SK-N-SH (cell line): Measurements from ENCODE around the gene ZNF18. TPM values are rescaled to one million over a fixed set of nuclear protein-coding genes. Genes with fewer than 3 reads are reported as not detected.

Source experiments
- CTCF ChIA-PET: fragments of 300-600, 350-600 bp; formaldehyde crosslinking; extraction: SDS; loops from one replicate; lab custom pipeline; 2021; lab: Yijun Ruan, JAX
- POLR2A ChIA-PET: fragments of 350-600 bp; sonication (Branson Sonifier 250); formaldehyde crosslinking; extraction: SDS; loops from one replicate; lab custom pipeline; 2020; ENCODE audit warnings: antibody characterized with exemption, inconsistent platforms; lab: Yijun Ruan, JAX
- DNase-seq: peaks from one replicate; pipeline ENCODE4 v3.0.0; 2012
- H2AFZ ChIP-seq: fragments of 200-600 bp; sonication (generic); 2 replicates; pipeline ENCODE4 v1.8.1; 2016; ENCODE audit warnings: antibody characterized with exemption, mild to moderate bottlenecking, low read depth
- H3F3A ChIP-seq: fragments of 200-600 bp; sonication (generic); replicated peaks from 2 replicates; pipeline ENCODE3; 2016; ENCODE audit warnings: antibody characterized with exemption, mild to moderate bottlenecking; ENCODE audit not compliant: insufficient read depth
- H3K27ac ChIP-seq, 2 experiments: fragments of 200-500 bp in 1 of 2; fragments of 200-600 bp in 1 of 2; sonication (Bioruptor generic) in 1 of 2; sonication (generic), shearing (Covaris generic) in 1 of 2; 2 replicates each; pipeline versions ENCODE4 v1.5.1 to v1.6.1; 2014 to 2016; ENCODE audit warnings: low read depth in 2 of 2, inconsistent platforms in 1 of 2, low read length in 1 of 2, mild to moderate bottlenecking in 1 of 2, mixed read lengths in 1 of 2
- H3K27me3 ChIP-seq: fragments of 200-600 bp; sonication (generic), shearing (Covaris generic); 2 replicates; pipeline ENCODE4 v1.6.1; 2016; ENCODE audit warnings: mixed run types; ENCODE audit not compliant: insufficient read depth
- H3K36me3 ChIP-seq, 2 experiments: fragments of 200-500 bp in 1 of 2; fragments of 200-600 bp in 1 of 2; sonication (Bioruptor generic) in 1 of 2; sonication (generic) in 1 of 2; replicated peaks in 1 of 2; 2 replicates each; pipeline versions ENCODE3 to v1.5.1; 2014 to 2016; ENCODE audit warnings: low read length in 1 of 2, mild to moderate bottlenecking in 1 of 2; ENCODE audit not compliant: insufficient read depth in 2 of 2, control insufficient read depth in 1 of 2
- H3K4me1 ChIP-seq, 2 experiments: fragments of 200-500 bp in 1 of 2; fragments of 200-600 bp in 1 of 2; sonication (Bioruptor generic) in 1 of 2; sonication (generic), shearing (Covaris generic) in 1 of 2; 2 replicates each; pipeline versions ENCODE4 v1.5.1 to v1.6.1; 2014 to 2016; ENCODE audit warnings: low read depth in 1 of 2, low read length in 1 of 2, mixed run types in 1 of 2; ENCODE audit not compliant: insufficient read depth in 2 of 2, control insufficient read depth in 1 of 2
- H3K4me2 ChIP-seq: fragments of 200-600 bp; sonication (generic), shearing (Covaris generic); 2 replicates; pipeline ENCODE4 v1.6.1; 2017; ENCODE audit warnings: mixed run types
- H3K4me3 ChIP-seq, 2 experiments: fragments of 200-500 bp in 1 of 2; fragments of 200-600 bp in 1 of 2; sonication (Bioruptor generic) in 1 of 2; sonication (generic), shearing (Covaris generic) in 1 of 2; 2 replicates each; pipeline versions ENCODE4 v1.5.1 to v1.8.1; 2014 to 2016; ENCODE audit warnings: low read depth in 2 of 2, inconsistent platforms in 1 of 2, low read length in 1 of 2, mild to moderate bottlenecking in 1 of 2, mixed read lengths in 1 of 2, moderate library complexity in 1 of 2
- H3K79me2 ChIP-seq: fragments of 200-600 bp; sonication (generic); 2 replicates; pipeline ENCODE4 v1.8.1; 2017; ENCODE audit warnings: mild to moderate bottlenecking; ENCODE audit not compliant: insufficient read depth
- H3K9ac ChIP-seq: fragments of 200-600 bp; sonication (generic); 2 replicates; pipeline ENCODE4 v1.6.1; 2017; ENCODE audit warnings: mixed run types
- H3K9me2 ChIP-seq: fragments of 200-600 bp; sonication (generic); 2 replicates; pipeline ENCODE4 v1.6.1; 2017; ENCODE audit warnings: mixed run types
- H3K9me3 ChIP-seq: fragments of 200-600 bp; sonication (generic); 2 replicates; pipeline ENCODE4 v1.6.1; 2017; ENCODE audit warnings: mixed run types, mild to moderate bottlenecking, moderate library complexity
- H4K20me1 ChIP-seq: fragments of 200-600 bp; sonication (generic); 2 replicates; pipeline ENCODE4 v1.6.1; 2017; ENCODE audit warnings: mild to moderate bottlenecking, mixed run types; ENCODE audit not compliant: insufficient read depth
- ELF1 ChIP-seq: IDR thresholded peaks from 2 replicates; pipeline ENCODE4 v1.4.0; 2012
- EP300 ChIP-seq, 2 experiments: IDR thresholded peaks; 2 replicates each; pipeline versions ENCODE4 v1.4.0 to v1.6.1; 2012; ENCODE audit warnings: borderline replicate concordance in 1 of 2, low read depth in 1 of 2, low read length in 1 of 2
- FOSL2 ChIP-seq: IDR thresholded peaks from 2 replicates; pipeline ENCODE4 v1.4.0; 2012; ENCODE audit warnings: low read depth, mild to moderate bottlenecking, moderate library complexity, borderline replicate concordance
- FOXJ3 ChIP-seq: sonication (generic); formaldehyde crosslinking; IDR thresholded peaks from 2 replicates; pipeline ENCODE4 v1.5.1; 2020; ENCODE audit warnings: mild to moderate bottlenecking, missing genetic modification reagents
- FOXM1 ChIP-seq: IDR thresholded peaks from 2 replicates; pipeline ENCODE4 v1.4.0; 2012; ENCODE audit warnings: low read depth, mild to moderate bottlenecking
- GABPA ChIP-seq: IDR thresholded peaks from 2 replicates; pipeline ENCODE4 v1.4.0; 2012; ENCODE audit warnings: low read depth, mild to moderate bottlenecking
- JUND ChIP-seq: IDR thresholded peaks from 2 replicates; pipeline ENCODE4 v1.4.0; 2012
- MEF2A ChIP-seq: IDR thresholded peaks from 2 replicates; pipeline ENCODE4 v1.4.0; 2012; ENCODE audit warnings: low read depth, borderline replicate concordance
- POLR2AphosphoS5 ChIP-seq: IDR thresholded peaks from 2 replicates; pipeline ENCODE4 v1.6.1; 2012; ENCODE audit warnings: low read depth, low read length
- RAD21 ChIP-seq: IDR thresholded peaks from 2 replicates; pipeline ENCODE4 v1.6.1; 2012; ENCODE audit warnings: mild to moderate bottlenecking, low read length
- RFX5 ChIP-seq: IDR thresholded peaks from 2 replicates; pipeline ENCODE4 v1.6.1; 2012; ENCODE audit warnings: mild to moderate bottlenecking, improper control_type of control experiment, low read length
- SMC3 ChIP-seq: IDR thresholded peaks from 2 replicates; pipeline ENCODE4 v1.6.1; 2012; ENCODE audit warnings: low read depth, low read length, improper control_type of control experiment
- TAF1 ChIP-seq: IDR thresholded peaks from 2 replicates; pipeline ENCODE4 v1.6.1; 2012; ENCODE audit warnings: low read depth, mild to moderate bottlenecking, low read length, moderate library complexity, borderline replicate concordance
- TCF12 ChIP-seq: IDR thresholded peaks from 2 replicates; pipeline ENCODE4 v1.4.0; 2012
- TEAD4 ChIP-seq: IDR thresholded peaks from 2 replicates; pipeline ENCODE4 v1.4.0; 2012; ENCODE audit warnings: mild to moderate bottlenecking, borderline replicate concordance; ENCODE audit not compliant: insufficient read depth
- WGBS: methylation state at CpG from one replicate; pipeline ENCODE4 v1.1.6; 2017; ENCODE audit warnings: low lambda C conversion rate; 5-methylcytosine and 5-hydroxymethylcytosine counted together
- polyA plus RNA-seq, 3 experiments: library from polyadenylated mRNA; depleted of rRNA; stranded (reverse); fragments of >200 nt; gene quantifications; 2 replicates each; pipeline ENCODE4 v1.2.3, GENCODE V29; 2012
- TF ChIP-seq, protein P1 (sequence below): IDR thresholded peaks from 2 replicates; pipeline ENCODE4 v1.4.0; 2012; ENCODE audit warnings: low read depth
- TF ChIP-seq, protein P2 (sequence below): fragments of 150-350 bp; IDR thresholded peaks from 2 replicates; pipeline ENCODE4 v1.6.1; 2017; ENCODE audit warnings: antibody characterized with exemption, low read length, low read depth, borderline replicate concordance
- TF ChIP-seq, protein P3 (sequence below): IDR thresholded peaks from 2 replicates; pipeline ENCODE4 v1.6.1; 2012; ENCODE audit warnings: mild to moderate bottlenecking, low read depth, low read length, moderate library complexity
- TF ChIP-seq, protein P4 (sequence below): IDR thresholded peaks from 2 replicates; pipeline ENCODE4 v1.4.0; 2012; ENCODE audit warnings: low read depth, borderline replicate concordance

ZNF18 gene
- polyA plus RNA-seq, 1 of the 3 experiments (the other 2 are of a cell fraction) = 3.2 TPM

DNA sequence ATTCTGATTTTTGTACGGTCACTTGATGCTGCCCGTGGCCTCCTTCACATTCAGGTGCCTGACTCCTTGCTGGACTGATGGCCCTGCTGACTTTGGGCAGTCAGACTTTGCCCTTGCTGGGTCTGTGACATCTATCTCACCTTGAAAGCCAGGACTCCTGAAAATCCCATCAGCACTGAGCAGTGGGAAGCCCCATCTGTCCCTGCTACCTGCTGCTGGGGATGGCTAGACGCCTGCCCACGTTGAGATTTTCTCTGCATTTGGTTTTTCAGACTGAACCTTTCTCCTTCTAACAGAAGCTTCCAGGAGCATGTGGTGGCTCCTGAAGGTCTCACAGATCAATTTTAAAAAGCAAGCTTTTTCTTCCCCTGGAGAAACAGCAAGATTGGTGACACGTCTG lies 10.2 kb upstream of the ZNF18 start (continued):
- TF ChIP-seq EP300 (IDR thresholded peaks at IDR 0.05; ENCODE audit: borderline replicate concordance in 1 of 2, low read depth in 1 of 2, low read length in 1 of 2) = no peak

DNA sequence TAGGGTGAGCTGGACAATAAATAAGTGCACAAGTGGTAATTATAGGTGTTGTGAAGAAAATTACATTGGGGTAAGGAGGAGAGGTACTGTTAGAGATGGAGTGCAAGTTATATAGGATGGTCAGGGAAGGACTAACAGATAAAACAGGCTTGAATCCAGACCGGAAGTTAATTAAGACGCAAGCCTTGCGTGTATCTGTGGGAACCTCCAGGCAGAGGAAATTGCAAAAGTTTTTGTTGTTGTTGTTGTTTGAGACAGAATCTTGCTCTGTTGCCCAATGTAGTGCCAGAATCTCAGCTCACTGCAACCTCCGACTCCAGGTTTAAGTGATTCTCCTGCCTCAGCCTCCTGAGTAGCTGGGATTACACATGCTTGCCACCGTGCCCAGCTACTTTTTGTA lies 2.4 kb upstream of the ZNF18 start:
- 91% methylated on average over 5 of the region's 5 CpGs for WGBS
- H4K20me1 ChIP-seq = no peaks in the 10 kb centered on the region
- no peak overlapping the region for H3K9ac ChIP-seq
- no peaks in the 10 kb centered on the region for H3K36me3 ChIP-seq
- no peak for DNase-seq
- no peak overlapping the region for H3K4me3 ChIP-seq
- peaks cover 5% of the 10 kb centered on the region; the same call in 1 of the 2 replicates for H3K79me2 ChIP-seq
- no peak for TF ChIP-seq RFX5
- TF ChIP-seq TEAD4 = no peak
- no peak for TF ChIP-seq MEF2A
- TF ChIP-seq RAD21 = no peak
- TF ChIP-seq, protein P1, sequence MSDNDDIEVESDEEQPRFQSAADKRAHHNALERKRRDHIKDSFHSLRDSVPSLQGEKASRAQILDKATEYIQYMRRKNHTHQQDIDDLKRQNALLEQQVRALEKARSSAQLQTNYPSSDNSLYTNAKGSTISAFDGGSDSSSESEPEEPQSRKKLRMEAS = no peak
- no peak for TF ChIP-seq GABPA
- no peak for TF ChIP-seq ELF1
- no peak for TF ChIP-seq SMC3
- no peak for TF ChIP-seq FOXM1
- TF ChIP-seq, protein P2, sequence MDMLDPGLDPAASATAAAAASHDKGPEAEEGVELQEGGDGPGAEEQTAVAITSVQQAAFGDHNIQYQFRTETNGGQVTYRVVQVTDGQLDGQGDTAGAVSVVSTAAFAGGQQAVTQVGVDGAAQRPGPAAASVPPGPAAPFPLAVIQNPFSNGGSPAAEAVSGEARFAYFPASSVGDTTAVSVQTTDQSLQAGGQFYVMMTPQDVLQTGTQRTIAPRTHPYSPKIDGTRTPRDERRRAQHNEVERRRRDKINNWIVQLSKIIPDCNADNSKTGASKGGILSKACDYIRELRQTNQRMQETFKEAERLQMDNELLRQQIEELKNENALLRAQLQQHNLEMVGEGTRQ = no peak
- TF ChIP-seq, protein P3, sequence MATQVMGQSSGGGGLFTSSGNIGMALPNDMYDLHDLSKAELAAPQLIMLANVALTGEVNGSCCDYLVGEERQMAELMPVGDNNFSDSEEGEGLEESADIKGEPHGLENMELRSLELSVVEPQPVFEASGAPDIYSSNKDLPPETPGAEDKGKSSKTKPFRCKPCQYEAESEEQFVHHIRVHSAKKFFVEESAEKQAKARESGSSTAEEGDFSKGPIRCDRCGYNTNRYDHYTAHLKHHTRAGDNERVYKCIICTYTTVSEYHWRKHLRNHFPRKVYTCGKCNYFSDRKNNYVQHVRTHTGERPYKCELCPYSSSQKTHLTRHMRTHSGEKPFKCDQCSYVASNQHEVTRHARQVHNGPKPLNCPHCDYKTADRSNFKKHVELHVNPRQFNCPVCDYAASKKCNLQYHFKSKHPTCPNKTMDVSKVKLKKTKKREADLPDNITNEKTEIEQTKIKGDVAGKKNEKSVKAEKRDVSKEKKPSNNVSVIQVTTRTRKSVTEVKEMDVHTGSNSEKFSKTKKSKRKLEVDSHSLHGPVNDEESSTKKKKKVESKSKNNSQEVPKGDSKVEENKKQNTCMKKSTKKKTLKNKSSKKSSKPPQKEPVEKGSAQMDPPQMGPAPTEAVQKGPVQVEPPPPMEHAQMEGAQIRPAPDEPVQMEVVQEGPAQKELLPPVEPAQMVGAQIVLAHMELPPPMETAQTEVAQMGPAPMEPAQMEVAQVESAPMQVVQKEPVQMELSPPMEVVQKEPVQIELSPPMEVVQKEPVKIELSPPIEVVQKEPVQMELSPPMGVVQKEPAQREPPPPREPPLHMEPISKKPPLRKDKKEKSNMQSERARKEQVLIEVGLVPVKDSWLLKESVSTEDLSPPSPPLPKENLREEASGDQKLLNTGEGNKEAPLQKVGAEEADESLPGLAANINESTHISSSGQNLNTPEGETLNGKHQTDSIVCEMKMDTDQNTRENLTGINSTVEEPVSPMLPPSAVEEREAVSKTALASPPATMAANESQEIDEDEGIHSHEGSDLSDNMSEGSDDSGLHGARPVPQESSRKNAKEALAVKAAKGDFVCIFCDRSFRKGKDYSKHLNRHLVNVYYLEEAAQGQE = no peak
- TF ChIP-seq POLR2AphosphoS5 = no peak
- TF ChIP-seq EP300 (IDR thresholded peaks at IDR 0.05; ENCODE audit: borderline replicate concordance in 1 of 2, low read depth in 1 of 2, low read length in 1 of 2) = no peak
- no peak for TF ChIP-seq FOXJ3
- no peak for TF ChIP-seq JUND
- no peak for TF ChIP-seq FOSL2
- TF ChIP-seq, protein P4, sequence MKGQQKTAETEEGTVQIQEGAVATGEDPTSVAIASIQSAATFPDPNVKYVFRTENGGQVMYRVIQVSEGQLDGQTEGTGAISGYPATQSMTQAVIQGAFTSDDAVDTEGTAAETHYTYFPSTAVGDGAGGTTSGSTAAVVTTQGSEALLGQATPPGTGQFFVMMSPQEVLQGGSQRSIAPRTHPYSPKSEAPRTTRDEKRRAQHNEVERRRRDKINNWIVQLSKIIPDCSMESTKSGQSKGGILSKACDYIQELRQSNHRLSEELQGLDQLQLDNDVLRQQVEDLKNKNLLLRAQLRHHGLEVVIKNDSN = no peak
- no peak for TF ChIP-seq TAF1
- TF ChIP-seq TCF12 = no peak
- no peak overlapping the region for H3K27ac ChIP-seq
- peaks cover 5 to 8% of the 10 kb centered on the region in 2 experiments; a peak in 2 of 4 replicates for H3K4me1 ChIP-seq
- peaks cover 8% of the 10 kb centered on the region for H3F3A ChIP-seq
- ChIA-PET POLR2A (no interaction called here), CTCF (no interaction called here)
- H2AFZ ChIP-seq = no peak overlapping the region
- no peaks in the 10 kb centered on the region for H3K9me3 ChIP-seq
- no peaks in the 10 kb centered on the region for H3K27me3 ChIP-seq
- H3K9me2 ChIP-seq = no peaks in the 10 kb centered on the region
- no peak overlapping the region for H3K4me2 ChIP-seq
